ENCODE results near the gene WNT8B.

Gene WNT8B

DNA sequence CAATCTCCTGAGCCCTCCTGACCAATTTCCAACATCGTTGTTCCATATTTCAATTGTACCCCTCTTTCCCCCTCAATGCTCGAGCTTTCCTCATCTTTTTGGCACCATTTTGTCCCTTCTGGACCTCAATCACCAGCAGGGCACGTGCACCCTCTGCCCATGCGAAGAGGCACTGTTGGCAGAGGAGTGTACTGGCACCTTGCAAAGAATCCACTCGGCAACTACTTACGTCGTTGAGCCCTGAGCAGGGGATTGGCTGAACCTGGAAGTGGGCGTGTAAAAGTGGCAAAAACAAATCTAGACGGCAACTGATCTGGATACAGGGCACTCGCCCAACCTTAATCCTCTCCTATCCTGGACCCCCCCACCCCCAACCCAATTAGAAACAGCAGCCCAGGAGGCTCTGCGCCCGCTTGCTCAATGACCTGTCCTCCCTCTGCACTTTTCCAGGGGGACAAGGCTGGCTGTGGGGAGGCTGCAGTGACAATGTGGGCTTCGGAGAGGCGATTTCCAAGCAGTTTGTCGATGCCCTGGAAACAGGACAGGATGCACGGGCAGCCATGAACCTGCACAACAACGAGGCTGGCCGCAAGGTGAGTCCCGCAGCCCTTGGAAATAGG lies 18.8 kb downstream of the WNT8B start:
- Histone ChIP-seq H4K20me1 (ENCODE audit: insufficient read depth, low read length) (no peaks in the 10 kb centered on the region), H3F3A (ENCODE audit: insufficient read depth, low read length) (no peaks in the 10 kb centered on the region), H3K79me2 (ENCODE audit: insufficient read depth, low read length) (no peaks in the 10 kb centered on the region), H3K4me3 (ENCODE audit: low read depth, low read length, poor library complexity, severe bottlenecking) (peak overlapping the region; percentile 43), H3K4me2 (ENCODE audit: low read length) (peak overlapping the region; percentile 59; the same call in 1 of the 2 replicates), H3K27ac (ENCODE audit: low read depth, low read length, poor library complexity, severe bottlenecking) (no peak overlapping the region), H3K9ac (ENCODE audit: low read length) (no peak overlapping the region), H3K4me1 (ENCODE audit: insufficient read depth, low read length, severe bottlenecking) (peaks cover 14% of the 10 kb centered on the region), H3K9me2 (ENCODE audit: low read depth, low read length) (no peaks in the 10 kb centered on the region), H3K36me3 (ENCODE audit: insufficient read depth, low read length) (no peaks in the 10 kb centered on the region), H2AFZ (ENCODE audit: low read length) (no peak overlapping the region), H3K9me3 (ENCODE audit: low read length) (no peaks in the 10 kb centered on the region), H3K27me3 (ENCODE audit: insufficient read depth, low read length) (no peaks in the 10 kb centered on the region)
- no peak for TF ChIP-seq EZH2 (IDR thresholded peaks at IDR 0.05; ENCODE audit: borderline replicate concordance, low read length)
- TF ChIP-seq, protein P1, sequence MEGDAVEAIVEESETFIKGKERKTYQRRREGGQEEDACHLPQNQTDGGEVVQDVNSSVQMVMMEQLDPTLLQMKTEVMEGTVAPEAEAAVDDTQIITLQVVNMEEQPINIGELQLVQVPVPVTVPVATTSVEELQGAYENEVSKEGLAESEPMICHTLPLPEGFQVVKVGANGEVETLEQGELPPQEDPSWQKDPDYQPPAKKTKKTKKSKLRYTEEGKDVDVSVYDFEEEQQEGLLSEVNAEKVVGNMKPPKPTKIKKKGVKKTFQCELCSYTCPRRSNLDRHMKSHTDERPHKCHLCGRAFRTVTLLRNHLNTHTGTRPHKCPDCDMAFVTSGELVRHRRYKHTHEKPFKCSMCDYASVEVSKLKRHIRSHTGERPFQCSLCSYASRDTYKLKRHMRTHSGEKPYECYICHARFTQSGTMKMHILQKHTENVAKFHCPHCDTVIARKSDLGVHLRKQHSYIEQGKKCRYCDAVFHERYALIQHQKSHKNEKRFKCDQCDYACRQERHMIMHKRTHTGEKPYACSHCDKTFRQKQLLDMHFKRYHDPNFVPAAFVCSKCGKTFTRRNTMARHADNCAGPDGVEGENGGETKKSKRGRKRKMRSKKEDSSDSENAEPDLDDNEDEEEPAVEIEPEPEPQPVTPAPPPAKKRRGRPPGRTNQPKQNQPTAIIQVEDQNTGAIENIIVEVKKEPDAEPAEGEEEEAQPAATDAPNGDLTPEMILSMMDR (IDR thresholded peaks at IDR 0.05; ENCODE audit: low read length): no peak

- no peak overlapping the region for H2AFZ ChIP-seq (ENCODE audit: low read length)
- H3K79me2 ChIP-seq (ENCODE audit: insufficient read depth, low read length): no peaks in the 10 kb centered on the region
These were observed 19.5 kb downstream of the WNT8B start for GRCh38 chr10:100482181-100482833.

GRCh38 chr10:100482834-100483185 lies 20.0 kb downstream of the WNT8B start:
- H3K4me3 ChIP-seq (ENCODE audit: low read depth, low read length, poor library complexity, severe bottlenecking): no peak overlapping the region
- H3K27me3 ChIP-seq (ENCODE audit: insufficient read depth, low read length): no peaks in the 10 kb centered on the region
- H2AFZ ChIP-seq (ENCODE audit: low read length): no peak overlapping the region
- no peak overlapping the region for H3K9ac ChIP-seq (ENCODE audit: low read length)
- H3K4me2 ChIP-seq (ENCODE audit: low read length): peak overlapping the region; percentile 59; the same call in 1 of the 2 replicates
- no peak overlapping the region for H3K27ac ChIP-seq (ENCODE audit: low read depth, low read length, poor library complexity, severe bottlenecking)
- H3K36me3 ChIP-seq (ENCODE audit: insufficient read depth, low read length): no peaks in the 10 kb centered on the region
- peaks cover 14% of the 10 kb centered on the region for H3K4me1 ChIP-seq (ENCODE audit: insufficient read depth, low read length, severe bottlenecking)
- no peaks in the 10 kb centered on the region for H3K9me2 ChIP-seq (ENCODE audit: low read depth, low read length)
- H3F3A ChIP-seq (ENCODE audit: insufficient read depth, low read length): no peaks in the 10 kb centered on the region
- TF ChIP-seq, protein P1 (IDR thresholded peaks at IDR 0.05; ENCODE audit: low read length): no peak
- no peak for TF ChIP-seq EZH2 (IDR thresholded peaks at IDR 0.05; ENCODE audit: borderline replicate concordance, low read length)
- H4K20me1 ChIP-seq (ENCODE audit: insufficient read depth, low read length): no peaks in the 10 kb centered on the region
- no peaks in the 10 kb centered on the region for H3K9me3 ChIP-seq (ENCODE audit: low read length)
- no peaks in the 10 kb centered on the region for H3K79me2 ChIP-seq (ENCODE audit: insufficient read depth, low read length)

More at GRCh38 chr10:100482181-100482833, 19.5 kb downstream of the WNT8B start:
- TF ChIP-seq, protein P1 (IDR thresholded peaks at IDR 0.05; ENCODE audit: low read length): peak; percentile 59
- no peak for TF ChIP-seq EZH2 (IDR thresholded peaks at IDR 0.05; ENCODE audit: borderline replicate concordance, low read length)
- Histone ChIP-seq H4K20me1 (ENCODE audit: insufficient read depth, low read length) (no peaks in the 10 kb centered on the region), H3K36me3 (ENCODE audit: insufficient read depth, low read length) (no peaks in the 10 kb centered on the region), H3K4me2 (ENCODE audit: low read length) (peak overlapping the region; percentile 59), H3K9me2 (ENCODE audit: low read depth, low read length) (no peaks in the 10 kb centered on the region), H3F3A (ENCODE audit: insufficient read depth, low read length) (no peaks in the 10 kb centered on the region), H3K9me3 (ENCODE audit: low read length) (no peaks in the 10 kb centered on the region), H3K27me3 (ENCODE audit: insufficient read depth, low read length) (no peaks in the 10 kb centered on the region), H3K27ac (ENCODE audit: low read depth, low read length, poor library complexity, severe bottlenecking) (no peak overlapping the region), H3K4me3 (ENCODE audit: low read depth, low read length, poor library complexity, severe bottlenecking) (peak overlapping the region; percentile 43), H3K9ac (ENCODE audit: low read length) (no peak overlapping the region; the same call in 1 of the 2 replicates), H3K4me1 (ENCODE audit: insufficient read depth, low read length, severe bottlenecking) (peaks cover 14% of the 10 kb centered on the region)
